Pancreas (tissue), 10 donors: ENCODE measurements around the gene IL9R. TPM values are rescaled to one million over a fixed set of nuclear protein-coding genes. Genes with fewer than 3 reads are reported as not detected.

ENCODE experiments used
- ATAC-seq, 4 donors: fragments of 200-7000 bp; cut with Tn5 transposase; one replicate each; pipeline versions ENCODE4 v1.8.0 to v1.9.1; 2020; ENCODE audit warnings: mild to moderate bottlenecking in 4 of 4, moderate library complexity in 4 of 4
- DNase-seq, 6 donors: peaks; one replicate each; pipeline ENCODE4 v3.0.0-alpha.2; 2020
- FAIRE-seq: peaks from 2 replicates; lab custom pipeline; 2012; peaks lifted over from hg19 to GRCh38; lab: Jason Lieb, UNC
- H3K27ac ChIP-seq, 4 donors: fragments of 200-600 bp; sonication (generic); 1 replicate in 3 of 4; 2 replicates in 1 of 4; pipeline versions ENCODE4 v1.5.0 to v1.8.0; 2020
- H3K27me3 ChIP-seq, 4 donors: fragments of 200-600 bp; one replicate each; pipeline ENCODE4 v1.8.0; 2021
- H3K36me3 ChIP-seq, 3 donors: fragments of 200-600 bp; sonication (generic) in 1 of 3; one replicate each; pipeline versions ENCODE4 v1.5.0 to v1.8.0; 2020 to 2021
- H3K4me1 ChIP-seq, 3 donors: fragments of 200-600 bp; one replicate each; pipeline ENCODE4 v1.8.0; 2021
- H3K4me3 ChIP-seq, 4 donors: fragments of 200-600 bp; sonication (generic) in 2 of 4; one replicate each; pipeline versions ENCODE4 v1.5.0 to v1.8.0; 2020 to 2021
- H3K9me3 ChIP-seq, 4 donors: fragments of 200-600 bp; one replicate each; pipeline ENCODE4 v1.8.0; 2021
- WGBS, 2 donors: extraction: QIAGEN DNeasy Blood & Tissue Kit; methylation state at CpG; one replicate each; pipeline ENCODE4 v1.1.7; 2013; 5-methylcytosine and 5-hydroxymethylcytosine counted together
- intact Hi-C, 3 donors: fragments of 100-400 bp; cut with DNase I; formaldehyde crosslinking; loops; one replicate each; pipeline versions ENCODE4 v1.11.1 to v1.14.2; 2022
- polyA plus RNA-seq, 2 donors: library from polyadenylated mRNA; stranded (reverse); fragments of 200-250 nt; gene quantifications; one replicate each; pipeline ENCODE4 v1.2.3, GENCODE V29; 2013
- total RNA-seq, 6 donors: library from RNA; stranded (reverse); fragmentation: NEBNext Ultra II Directional in 4 of 6; extraction: Animal tissue kit (Norgen Biotek cat#: 25700) in 4 of 6; gene quantifications; one replicate each; pipeline versions ENCODE4 v1.2.1 to v1.2.4, GENCODE V29; 2021 to 2023
- TF ChIP-seq, protein P1 (sequence below), 4 donors: fragments of 200-600 bp; sonication (generic) in 3 of 4; IDR thresholded peaks; one replicate each; pipeline versions ENCODE4 v1.5.0 to v1.8.0; 2021; ENCODE audit warnings: antibody characterized with exemption in 4 of 4
- donor health status: healthy with polysubstance abuse.
- donor health status: DM: no; HTN: no; CAD: no; lungs with moderate emphysema.
- donor health status: DM: no; HTN: no; CAD: no.
- donor health status: control.
- donor health status: control.
- donor health status: Bipolar disorder and iron deficiency.
- donor health status: DM: yes; HTN: yes; CAD: no.
- donor health status: DM: no; HTN: no; CAD: no.
- donor health status: DM: no; HTN: no; CAD: no.
- donor health status: DM: yes; HTN: yes; CAD: no.

The IL9R gene
- total and polyA plus RNA-seq, 8 donors: 0.05 to 0.20 (median 0.14) TPM; not detected in 4

DNA sequence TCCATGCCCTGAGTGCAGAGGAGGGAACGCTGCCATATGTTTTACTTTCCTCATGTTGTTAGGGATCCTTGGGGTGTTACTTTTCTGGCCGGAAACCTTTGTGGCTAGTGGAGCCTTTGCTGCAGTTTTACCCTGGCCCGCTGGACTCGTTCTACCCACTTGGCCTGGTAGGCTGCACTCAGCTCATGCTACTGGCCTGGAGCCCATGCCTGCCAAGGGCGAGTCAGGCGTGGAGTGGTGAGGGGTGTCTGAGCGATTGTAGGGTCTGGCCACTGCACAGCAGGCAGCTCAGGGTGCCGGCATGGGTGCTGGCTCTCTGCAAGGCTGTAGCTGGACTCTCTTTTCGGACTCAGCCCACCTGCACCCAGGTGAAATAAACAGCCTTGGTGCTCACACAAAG is 41.4 kb upstream of the IL9R start:
- TF ChIP-seq, protein P1, sequence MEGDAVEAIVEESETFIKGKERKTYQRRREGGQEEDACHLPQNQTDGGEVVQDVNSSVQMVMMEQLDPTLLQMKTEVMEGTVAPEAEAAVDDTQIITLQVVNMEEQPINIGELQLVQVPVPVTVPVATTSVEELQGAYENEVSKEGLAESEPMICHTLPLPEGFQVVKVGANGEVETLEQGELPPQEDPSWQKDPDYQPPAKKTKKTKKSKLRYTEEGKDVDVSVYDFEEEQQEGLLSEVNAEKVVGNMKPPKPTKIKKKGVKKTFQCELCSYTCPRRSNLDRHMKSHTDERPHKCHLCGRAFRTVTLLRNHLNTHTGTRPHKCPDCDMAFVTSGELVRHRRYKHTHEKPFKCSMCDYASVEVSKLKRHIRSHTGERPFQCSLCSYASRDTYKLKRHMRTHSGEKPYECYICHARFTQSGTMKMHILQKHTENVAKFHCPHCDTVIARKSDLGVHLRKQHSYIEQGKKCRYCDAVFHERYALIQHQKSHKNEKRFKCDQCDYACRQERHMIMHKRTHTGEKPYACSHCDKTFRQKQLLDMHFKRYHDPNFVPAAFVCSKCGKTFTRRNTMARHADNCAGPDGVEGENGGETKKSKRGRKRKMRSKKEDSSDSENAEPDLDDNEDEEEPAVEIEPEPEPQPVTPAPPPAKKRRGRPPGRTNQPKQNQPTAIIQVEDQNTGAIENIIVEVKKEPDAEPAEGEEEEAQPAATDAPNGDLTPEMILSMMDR (IDR thresholded peaks at IDR 0.05): no peak
- H3K9me3 ChIP-seq: no peaks in the 10 kb centered on the region
- 79 to 89% methylated on average over 9 of the region's 9 CpGs for WGBS, 2 donors
- H3K27me3 ChIP-seq: no peaks in the 10 kb centered on the region
- no peaks in the 10 kb centered on the region for H3K4me1 ChIP-seq
- no peak overlapping the region for H3K27ac ChIP-seq
- DNase-seq (no peak), FAIRE-seq (no peak), ATAC-seq (no peak)
- no peak overlapping the region for H3K4me3 ChIP-seq
- intact Hi-C loops: no loop called here
- H3K36me3 ChIP-seq: no peaks in the 10 kb centered on the region

DNA sequence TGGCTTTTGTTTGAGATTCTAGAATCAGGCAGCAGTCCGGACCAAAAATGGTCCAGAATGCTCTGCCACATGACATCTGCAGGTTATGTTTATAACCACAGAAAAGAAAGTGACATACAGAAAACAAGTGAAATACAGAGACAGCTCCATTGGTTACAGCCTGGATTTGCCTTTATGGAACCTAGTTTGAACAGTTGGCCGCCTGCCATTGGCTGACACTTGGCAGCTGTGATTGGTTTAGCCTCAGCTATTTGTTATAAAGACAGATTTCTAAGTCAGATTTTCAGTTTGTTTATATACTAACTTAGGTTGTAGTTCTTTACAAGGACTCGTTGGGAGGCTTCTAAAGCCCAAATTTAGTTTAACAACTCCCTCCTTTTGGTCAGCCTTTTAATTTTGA is 40.8 kb upstream of the IL9R start:
- TF ChIP-seq, protein P1 (IDR thresholded peaks at IDR 0.05): no peak
- FAIRE-seq: no peak
- WGBS, 2 donors: 39 to 65% methylated on average over 3 of the region's 3 CpGs
- Histone ChIP-seq H3K27me3 (no peaks in the 10 kb centered on the region), H3K4me3 (no peak overlapping the region), H3K4me1 (no peaks in the 10 kb centered on the region), H3K27ac (no peak overlapping the region), H3K36me3 (no peaks in the 10 kb centered on the region), H3K9me3 (no peaks in the 10 kb centered on the region)
- intact Hi-C loops: no loop called here
- peak in 1 of 6 donors; percentile 10 for DNase-seq
- ATAC-seq: no peak

DNA sequence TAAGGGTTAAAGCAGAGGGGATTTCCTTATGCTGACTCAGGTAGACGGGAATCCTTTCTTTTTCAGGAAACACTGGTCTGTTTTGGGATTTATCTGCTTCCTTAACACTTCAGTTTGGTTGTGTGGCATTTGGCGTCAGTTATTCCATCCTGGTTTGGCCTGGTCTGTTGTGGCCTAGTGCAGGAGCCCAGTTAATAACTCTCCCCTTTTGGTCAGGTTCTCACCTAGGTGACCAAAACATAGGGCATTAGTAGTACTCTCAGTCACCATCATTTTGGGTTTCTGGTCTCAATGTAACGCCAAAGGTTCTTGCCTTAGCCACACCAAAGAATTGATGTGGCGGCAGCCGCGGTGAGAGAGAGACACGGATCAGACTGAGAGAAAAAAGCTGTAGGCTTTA is 39.7 kb upstream of the IL9R start:
- Histone ChIP-seq H3K27ac (no peak overlapping the region), H3K9me3 (no peaks in the 10 kb centered on the region), H3K4me1 (no peaks in the 10 kb centered on the region), H3K4me3 (no peak overlapping the region), H3K36me3 (no peaks in the 10 kb centered on the region), H3K27me3 (no peaks in the 10 kb centered on the region)
- intact Hi-C loops: no loop called here
- DNase-seq (no peak), FAIRE-seq (no peak), ATAC-seq (no peak)
- WGBS, 2 donors: 66 to 75% methylated on average over 6 to 7 of the region's 7 CpGs
- TF ChIP-seq, protein P1 (IDR thresholded peaks at IDR 0.05): no peak

DNA sequence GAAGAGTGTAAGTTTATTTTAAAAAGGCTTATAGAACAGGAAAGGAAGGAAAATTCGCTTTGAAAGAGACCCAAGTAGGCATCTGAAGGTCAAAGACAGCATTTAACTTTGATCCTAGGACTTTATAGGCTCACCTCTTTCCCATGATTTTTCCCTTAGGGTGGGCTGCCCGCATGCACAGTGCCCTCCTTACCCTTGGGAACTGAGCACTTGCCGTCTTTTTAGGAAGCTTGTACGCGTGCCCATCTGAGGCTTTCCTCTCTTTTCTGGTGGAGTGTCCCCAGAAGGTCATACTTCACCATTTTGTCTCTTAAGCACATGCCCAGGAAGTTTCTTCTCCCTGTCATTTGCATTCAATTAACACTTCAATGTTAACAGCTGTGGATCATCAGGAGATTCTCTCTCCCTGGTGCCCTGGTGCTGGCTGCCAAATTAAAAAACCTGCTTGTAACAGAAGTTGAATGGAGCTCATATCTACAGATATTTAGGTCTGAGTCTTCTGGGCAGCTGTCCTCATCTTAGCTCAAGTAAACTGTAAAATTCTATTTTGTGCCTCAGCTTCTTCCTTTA is 38.4 kb upstream of the IL9R start:
- no peak for FAIRE-seq

DNA sequence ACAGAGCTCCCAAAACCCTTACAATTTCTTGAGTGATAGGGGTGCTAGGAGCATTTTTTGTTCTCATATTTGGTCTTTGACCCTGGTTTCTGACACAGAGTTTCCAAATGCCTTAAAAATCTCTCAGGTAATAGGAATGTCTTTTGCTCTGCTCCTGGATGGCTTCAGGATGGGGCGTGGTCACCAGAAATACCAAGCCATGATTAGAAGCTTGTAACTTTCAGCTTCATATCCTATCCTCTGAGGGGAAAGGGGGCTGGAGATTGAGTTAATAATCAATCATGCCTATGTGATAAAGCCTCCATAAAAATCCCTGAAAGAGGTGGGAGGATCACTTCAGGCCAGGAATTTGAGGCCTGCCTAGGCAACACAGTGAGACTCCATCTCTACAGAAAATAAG is 34.6 kb upstream of the IL9R start:
- no peaks in the 10 kb centered on the region for H3K4me1 ChIP-seq
- H3K36me3 ChIP-seq: no peaks in the 10 kb centered on the region
- H3K27ac ChIP-seq: no peak overlapping the region
- ATAC-seq (no peak), DNase-seq (no peak), FAIRE-seq (no peak)
- no peaks in the 10 kb centered on the region for H3K27me3 ChIP-seq
- H3K4me3 ChIP-seq: no peak overlapping the region
- intact Hi-C loops: no loop called here
- 33 to 47% methylated on average over 1 of the region's 1 CpG for WGBS, 2 donors
- TF ChIP-seq, protein P1 (IDR thresholded peaks at IDR 0.05): no peak
- no peaks in the 10 kb centered on the region for H3K9me3 ChIP-seq

More for the DNA sequence above, 38.4 kb upstream of the IL9R start:
- Histone ChIP-seq H3K4me1 (no peaks in the 10 kb centered on the region), H3K36me3 (no peaks in the 10 kb centered on the region), H3K4me3 (no peak overlapping the region), H3K27ac (no peak overlapping the region), H3K27me3 (no peaks in the 10 kb centered on the region), H3K9me3 (no peaks in the 10 kb centered on the region)
- intact Hi-C loops: no loop called here
- ATAC-seq: no peak
- TF ChIP-seq, protein P1 (IDR thresholded peaks at IDR 0.05): no peak
- no peak for DNase-seq
- 67% methylated on average over 5 of the region's 5 CpGs for WGBS, 2 donors
